Measurements from ENCODE around the gene ATAT1. TPM values are rescaled to one million over a fixed set of nuclear protein-coding genes. Genes with fewer than 3 reads are reported as not detected.

ATAT1 gene
- total and polyA plus RNA-seq, 2 of the 13 experiments (the other 11 are each of a cell fraction or from before 2014, with no cell fraction given), result 9.2 to 23.6 TPM

DNA sequence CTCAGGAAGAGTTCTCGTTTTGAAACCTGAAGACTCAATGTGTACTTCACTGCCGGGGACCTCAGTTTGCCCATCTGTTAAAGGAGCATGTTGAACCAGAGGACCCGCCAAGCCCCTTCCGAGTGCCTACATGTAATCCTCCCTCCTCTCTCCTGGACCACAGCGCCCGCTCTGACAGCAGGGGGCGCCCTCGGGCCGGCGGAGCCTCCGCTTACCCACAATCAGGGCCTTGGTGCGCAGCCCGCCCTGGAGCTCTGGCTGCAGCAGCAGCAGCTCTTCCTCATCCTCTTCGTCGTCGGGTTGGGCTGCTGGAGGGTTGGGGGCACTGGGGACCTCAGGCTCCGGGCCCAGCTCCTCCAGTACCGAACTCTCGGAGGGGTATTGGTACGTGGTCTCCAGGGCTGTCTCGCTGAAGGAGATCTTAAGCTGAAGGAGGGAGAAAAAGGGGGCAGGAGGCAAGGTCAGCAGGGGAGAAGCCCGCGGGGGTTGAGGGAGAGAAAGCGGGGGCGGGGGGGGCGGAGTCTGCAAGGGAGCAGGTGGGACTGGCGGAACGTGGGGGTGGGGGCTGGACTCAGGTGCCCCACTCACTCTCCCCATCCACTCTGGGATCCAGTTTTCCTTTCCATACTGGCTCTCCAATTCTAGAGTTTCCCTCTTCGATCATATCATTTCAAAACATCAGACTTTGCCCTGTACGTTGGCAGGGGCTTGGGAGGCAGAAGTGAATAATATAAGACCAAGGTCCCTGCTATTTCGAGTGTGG, 52.5 kb downstream of the ATAT1 start (continued):
- TF ChIP-seq HNF4G (IDR thresholded peaks at IDR 0.05; ENCODE audit: borderline replicate concordance, low read depth, low read length), result peak; percentile 62
- TF ChIP-seq HNF4G (CRISPR knock-in tag; IDR thresholded peaks at IDR 0.05; ENCODE audit: borderline replicate concordance, low read depth), result 0 out of 2 replicates have a peak, but pooled peaks have one; percentile 12
- TF ChIP-seq ZNF484 (CRISPR knock-in tag; IDR thresholded peaks at IDR 0.05; ENCODE audit: borderline replicate concordance, low read depth), result peak; percentile 63; the same call in 1 of the 2 replicates
- no peak for TF ChIP-seq PCBP1 (IDR thresholded peaks at IDR 0.05; ENCODE audit: borderline replicate concordance, low read depth, low read length)
- TF ChIP-seq, protein P1, sequence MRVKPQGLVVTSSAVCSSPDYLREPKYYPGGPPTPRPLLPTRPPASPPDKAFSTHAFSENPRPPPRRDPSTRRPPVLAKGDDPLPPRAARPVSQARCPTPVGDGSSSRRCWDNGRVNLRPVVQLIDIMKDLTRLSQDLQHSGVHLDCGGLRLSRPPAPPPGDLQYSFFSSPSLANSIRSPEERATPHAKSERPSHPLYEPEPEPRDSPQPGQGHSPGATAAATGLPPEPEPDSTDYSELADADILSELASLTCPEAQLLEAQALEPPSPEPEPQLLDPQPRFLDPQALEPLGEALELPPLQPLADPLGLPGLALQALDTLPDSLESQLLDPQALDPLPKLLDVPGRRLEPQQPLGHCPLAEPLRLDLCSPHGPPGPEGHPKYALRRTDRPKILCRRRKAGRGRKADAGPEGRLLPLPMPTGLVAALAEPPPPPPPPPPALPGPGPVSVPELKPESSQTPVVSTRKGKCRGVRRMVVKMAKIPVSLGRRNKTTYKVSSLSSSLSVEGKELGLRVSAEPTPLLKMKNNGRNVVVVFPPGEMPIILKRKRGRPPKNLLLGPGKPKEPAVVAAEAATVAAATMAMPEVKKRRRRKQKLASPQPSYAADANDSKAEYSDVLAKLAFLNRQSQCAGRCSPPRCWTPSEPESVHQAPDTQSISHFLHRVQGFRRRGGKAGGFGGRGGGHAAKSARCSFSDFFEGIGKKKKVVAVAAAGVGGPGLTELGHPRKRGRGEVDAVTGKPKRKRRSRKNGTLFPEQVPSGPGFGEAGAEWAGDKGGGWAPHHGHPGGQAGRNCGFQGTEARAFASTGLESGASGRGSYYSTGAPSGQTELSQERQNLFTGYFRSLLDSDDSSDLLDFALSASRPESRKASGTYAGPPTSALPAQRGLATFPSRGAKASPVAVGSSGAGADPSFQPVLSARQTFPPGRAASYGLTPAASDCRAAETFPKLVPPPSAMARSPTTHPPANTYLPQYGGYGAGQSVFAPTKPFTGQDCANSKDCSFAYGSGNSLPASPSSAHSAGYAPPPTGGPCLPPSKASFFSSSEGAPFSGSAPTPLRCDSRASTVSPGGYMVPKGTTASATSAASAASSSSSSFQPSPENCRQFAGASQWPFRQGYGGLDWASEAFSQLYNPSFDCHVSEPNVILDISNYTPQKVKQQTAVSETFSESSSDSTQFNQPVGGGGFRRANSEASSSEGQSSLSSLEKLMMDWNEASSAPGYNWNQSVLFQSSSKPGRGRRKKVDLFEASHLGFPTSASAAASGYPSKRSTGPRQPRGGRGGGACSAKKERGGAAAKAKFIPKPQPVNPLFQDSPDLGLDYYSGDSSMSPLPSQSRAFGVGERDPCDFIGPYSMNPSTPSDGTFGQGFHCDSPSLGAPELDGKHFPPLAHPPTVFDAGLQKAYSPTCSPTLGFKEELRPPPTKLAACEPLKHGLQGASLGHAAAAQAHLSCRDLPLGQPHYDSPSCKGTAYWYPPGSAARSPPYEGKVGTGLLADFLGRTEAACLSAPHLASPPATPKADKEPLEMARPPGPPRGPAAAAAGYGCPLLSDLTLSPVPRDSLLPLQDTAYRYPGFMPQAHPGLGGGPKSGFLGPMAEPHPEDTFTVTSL (CRISPR knock-in tag; IDR thresholded peaks at IDR 0.05; ENCODE audit: borderline replicate concordance), result no peak
- no peak; the same call in 1 of the 2 replicates for TF ChIP-seq ZNF430 (CRISPR knock-in tag; IDR thresholded peaks at IDR 0.05)
- no peak for TF ChIP-seq ZNF142 (CRISPR knock-in tag; IDR thresholded peaks at IDR 0.05)
- no peak for TF ChIP-seq CHD2 (IDR thresholded peaks at IDR 0.05; ENCODE audit: low read depth, low read length)
- TF ChIP-seq, protein P2, sequence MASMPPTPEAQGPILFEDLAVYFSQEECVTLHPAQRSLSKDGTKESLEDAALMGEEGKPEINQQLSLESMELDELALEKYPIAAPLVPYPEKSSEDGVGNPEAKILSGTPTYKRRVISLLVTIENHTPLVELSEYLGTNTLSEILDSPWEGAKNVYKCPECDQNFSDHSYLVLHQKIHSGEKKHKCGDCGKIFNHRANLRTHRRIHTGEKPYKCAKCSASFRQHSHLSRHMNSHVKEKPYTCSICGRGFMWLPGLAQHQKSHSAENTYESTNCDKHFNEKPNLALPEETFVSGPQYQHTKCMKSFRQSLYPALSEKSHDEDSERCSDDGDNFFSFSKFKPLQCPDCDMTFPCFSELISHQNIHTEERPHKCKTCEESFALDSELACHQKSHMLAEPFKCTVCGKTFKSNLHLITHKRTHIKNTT (CRISPR knock-in tag; IDR thresholded peaks at IDR 0.05), result no peak
- TF ChIP-seq ZNF414 (CRISPR knock-in tag; IDR thresholded peaks at IDR 0.05), result no peak; the same call in 1 of the 2 replicates
- peak; percentile 71; the same call in 1 of the 2 replicates for TF ChIP-seq ZSCAN5A (CRISPR knock-in tag; IDR thresholded peaks at IDR 0.05; ENCODE audit: borderline replicate concordance)
- TF ChIP-seq GTF3A (CRISPR knock-in tag; conservative IDR thresholded peaks at IDR 0.05), result no peak
- peak; percentile 93 for TF ChIP-seq ZNF629 (CRISPR knock-in tag; conservative IDR thresholded peaks at IDR 0.05)
